GM21529 (cell line): ENCODE measurements around the gene STRADA.

Experiments used
- ATAC-seq: cut with Tn5 transposase; IDR thresholded peaks from one replicate; pipeline ENCODE4 v1.9.1; 2021; ENCODE audit not compliant: unreplicated experiment

The STRADA gene

GRCh38 chr17:63701868-63702720 is 39.5 kb downstream of the STRADA start:
- ATAC-seq, result no peak

GRCh38 chr17:63701456-63701820 is 40.2 kb downstream of the STRADA start:
- no peak for ATAC-seq

GRCh38 chr17:63700528-63701455 is 40.8 kb downstream of the STRADA start:
- no peak for ATAC-seq

GRCh38 chr17:63699638-63700527 is 41.7 kb downstream of the STRADA start, which contains the start of gene LIMD2:
Gene LIMD2, minus strand, starts transcription at chr17:63700125. Its CDS starts 827 bp downstream, at chr17:63699298.
- ATAC-seq, result peak; percentile 7

- ATAC-seq, result peak; percentile 25
These were observed 42.5 kb downstream of the STRADA start for GRCh38 chr17:63698886-63699637.

- ATAC-seq, result no peak
These were observed 43.2 kb downstream of the STRADA start for GRCh38 chr17:63698381-63698885.

- peak; percentile 28 for ATAC-seq
These were observed 44.0 kb downstream of the STRADA start for GRCh38 chr17:63697341-63698286.

- no peak for ATAC-seq
These were observed 45.1 kb downstream of the STRADA start for GRCh38 chr17:63696381-63696961.

- ATAC-seq, result no peak
These were observed 45.7 kb downstream of the STRADA start for GRCh38 chr17:63695889-63696288.

- no peak for ATAC-seq
These were observed 46.4 kb downstream of the STRADA start for GRCh38 chr17:63694950-63695773.

GRCh38 chr17:63694229-63694949 is 47.2 kb downstream of the STRADA start:
- ATAC-seq, result no peak

GRCh38 chr17:63693411-63694113 is 48.0 kb downstream of the STRADA start:
- no peak for ATAC-seq

- no peak for ATAC-seq
These were observed 49.3 kb downstream of the STRADA start for GRCh38 chr17:63692195-63692816.

- ATAC-seq, result no peak
These were observed 52.1 kb downstream of the STRADA start for GRCh38 chr17:63689479-63689878.

GRCh38 chr17:63688396-63689020 is 53.1 kb downstream of the STRADA start:
- ATAC-seq, result no peak
